T-helper 1 cell treated with Interleukin-12 subunit alpha and Interleukin-12 subunit beta and Interleukin-4 antibody, amounts not matched to agents 30 ng/mL and 1 ng/mL, for 36 hours (primary cell): ENCODE data around the gene NSUN3. TPM values are rescaled to one million over a fixed set of nuclear protein-coding genes. Genes with fewer than 3 reads are reported as not detected.

ENCODE experiments used
- intact Hi-C: fragments of 100-400 bp; cut with micrococcal nuclease; formaldehyde crosslinking; loops from one replicate; pipeline ENCODE4 v1.15.1; 2024
- total RNA-seq: library from RNA; stranded (reverse); gene quantifications from 2 replicates; pipeline ENCODE4 v1.2.3, GENCODE V29; 2022

The NSUN3 gene
- total RNA-seq, 1 donor from 2014 or later = 20.8 TPM

- intact Hi-C loops = no loop called here
Measured at GRCh38 chr3:94117729-94118128, 54.9 kb downstream of the NSUN3 start.

- intact Hi-C loops = no loop called here
Measured at GRCh38 chr3:94118390-94118789, 55.5 kb downstream of the NSUN3 start.

- intact Hi-C loops = no loop called here
Measured at GRCh38 chr3:94121161-94121560, 58.3 kb downstream of the NSUN3 start.

- intact Hi-C loops = no loop called here
Measured at GRCh38 chr3:94127115-94127514, 64.3 kb downstream of the NSUN3 start.

GRCh38 chr3:94130690-94131089 is 67.8 kb downstream of the NSUN3 start:
- intact Hi-C loops = no loop called here

GRCh38 chr3:94132777-94133176 is 69.9 kb downstream of the NSUN3 start:
- intact Hi-C loops = no loop called here

- intact Hi-C loops = no loop called here
Measured at GRCh38 chr3:94136133-94136532, 73.3 kb downstream of the NSUN3 start.

GRCh38 chr3:94137377-94137776 is 74.5 kb downstream of the NSUN3 start:
- intact Hi-C loops = no loop called here

- intact Hi-C loops = no loop called here
Measured at GRCh38 chr3:94146455-94146854, 83.6 kb downstream of the NSUN3 start.

- intact Hi-C loops = no loop called here
Measured at GRCh38 chr3:94147012-94147411, 84.2 kb downstream of the NSUN3 start.

GRCh38 chr3:94150113-94150512 is 87.3 kb downstream of the NSUN3 start:
- intact Hi-C loops = no loop called here

GRCh38 chr3:94156626-94157025 is 93.8 kb downstream of the NSUN3 start:
- intact Hi-C loops = no loop called here

- intact Hi-C loops = no loop called here
Measured at GRCh38 chr3:94158512-94158911, 95.7 kb downstream of the NSUN3 start.

GRCh38 chr3:94159062-94159828 is 96.4 kb downstream of the NSUN3 start:
- intact Hi-C loops = no loop called here

- intact Hi-C loops = no loop called here
Measured at GRCh38 chr3:94162700-94163099, 99.8 kb downstream of the NSUN3 start.

- intact Hi-C loops = no loop called here
Measured at GRCh38 chr3:94167346-94167745, 104.5 kb downstream of the NSUN3 start.

- intact Hi-C loops = no loop called here
Measured at GRCh38 chr3:94167796-94168195, 104.9 kb downstream of the NSUN3 start.

GRCh38 chr3:94171954-94172353 is 109.1 kb downstream of the NSUN3 start:
- intact Hi-C loops = no loop called here

- intact Hi-C loops = no loop called here
Measured at GRCh38 chr3:94172695-94173310, 109.9 kb downstream of the NSUN3 start.

- intact Hi-C loops = no loop called here
Measured at GRCh38 chr3:94173673-94174434, 111.0 kb downstream of the NSUN3 start.

- intact Hi-C loops = no loop called here
Measured at GRCh38 chr3:94175677-94176076, 112.8 kb downstream of the NSUN3 start.

GRCh38 chr3:94176988-94177745 is 114.3 kb downstream of the NSUN3 start:
- intact Hi-C loops = no loop called here
